Astrocyte of the hippocampus (primary cell): ENCODE measurements around the gene ZMYND8.
"Not testable (repeated sequence)": the region's sequence is repeated elsewhere in the genome, so short reads cannot be mapped to it uniquely, and the experiment has no call there.

Experiments used
- DNase-seq: peaks from one replicate; pipeline ENCODE4 v3.0.0; 2011; ENCODE audit warnings: low read depth, low spot score

The ZMYND8 gene

GRCh38 chr20:47204008-47204849 lies 152.3 kb downstream of the ZMYND8 start:
- peak; percentile 24 for DNase-seq

GRCh38 chr20:47202733-47203667 lies 153.5 kb downstream of the ZMYND8 start:
- no peak for DNase-seq

GRCh38 chr20:47201074-47201730 lies 155.3 kb downstream of the ZMYND8 start:
- no peak for DNase-seq

- no peak for DNase-seq
These were observed 157.4 kb downstream of the ZMYND8 start for GRCh38 chr20:47198996-47199552.

- no peak for DNase-seq
These were observed 158.2 kb downstream of the ZMYND8 start for GRCh38 chr20:47198254-47198671.

GRCh38 chr20:47196091-47197081 lies 160.1 kb downstream of the ZMYND8 start:
- peak; percentile 80 for DNase-seq

GRCh38 chr20:47195573-47195972 lies 160.9 kb downstream of the ZMYND8 start:
- no peak for DNase-seq

- DNase-seq, result no peak
These were observed 164.5 kb downstream of the ZMYND8 start for GRCh38 chr20:47191956-47192355.

- DNase-seq, result no peak
These were observed 165.3 kb downstream of the ZMYND8 start for GRCh38 chr20:47191074-47191673.

- peak; percentile 56 for DNase-seq
These were observed 167.4 kb downstream of the ZMYND8 start for GRCh38 chr20:47189060-47189459.

GRCh38 chr20:47188540-47188939 lies 168.0 kb downstream of the ZMYND8 start:
- DNase-seq, result no peak

GRCh38 chr20:47187450-47188195 lies 168.9 kb downstream of the ZMYND8 start:
- DNase-seq, result no peak

- DNase-seq, result no peak
These were observed 173.1 kb downstream of the ZMYND8 start for GRCh38 chr20:47183367-47183766.

- peak; percentile 77 for DNase-seq
These were observed 175.2 kb downstream of the ZMYND8 start for GRCh38 chr20:47181056-47181862.

GRCh38 chr20:47179267-47179666 lies 177.2 kb downstream of the ZMYND8 start:
- no peak for DNase-seq

GRCh38 chr20:47178851-47179250 lies 177.6 kb downstream of the ZMYND8 start:
- no peak for DNase-seq

GRCh38 chr20:47178277-47178676 lies 178.2 kb downstream of the ZMYND8 start:
- no peak for DNase-seq

- not testable (repeated sequence) for DNase-seq
These were observed 180.3 kb downstream of the ZMYND8 start for GRCh38 chr20:47176217-47176616.
